Ovary (tissue), 9 donors: ENCODE measurements around the gene OR52E4. TPM values are rescaled to one million over a fixed set of nuclear protein-coding genes. Genes with fewer than 3 reads are reported as not detected.

Experiments
- DNase-seq, 5 donors: peaks; one replicate each; pipeline ENCODE4 v3.0.0-alpha.2; 2019 to 2020
- H3K27ac ChIP-seq, 2 donors: fragments of 200-600 bp; one replicate each; pipeline versions ENCODE4 v1.5.1 to v1.8.0; 2019 to 2022
- H3K27me3 ChIP-seq: fragments of 200-600 bp; one replicate; pipeline ENCODE4 v1.8.0; 2022
- H3K36me3 ChIP-seq: fragments of 200-600 bp; sonication (generic); one replicate; pipeline ENCODE4 v1.5.1; 2019
- H3K4me1 ChIP-seq: one replicate; pipeline ENCODE4 v1.8.1; 2013; ENCODE audit warnings: mild to moderate bottlenecking, moderate library complexity; ENCODE audit not compliant: insufficient read depth
- H3K4me3 ChIP-seq: fragments of 200-600 bp; sonication (generic); one replicate; pipeline ENCODE4 v1.5.1; 2017
- H3K9me3 ChIP-seq, 2 donors: fragments of 200-600 bp in 1 of 2; sonication (generic) in 1 of 2; one replicate each; pipeline versions ENCODE4 v1.5.1 to v1.8.1; 2013 to 2019; ENCODE audit warnings: mild to moderate bottlenecking in 1 of 2, moderate library complexity in 1 of 2
- EP300 ChIP-seq: sonication (generic); formaldehyde crosslinking; IDR thresholded peaks from one replicate; pipeline ENCODE4 v1.6.1; 2017; ENCODE audit warnings: antibody characterized with exemption
- POLR2A ChIP-seq: fragments of 450-650 bp; IDR thresholded peaks from one replicate; pipeline ENCODE4 v1.6.1; 2017; ENCODE audit warnings: antibody characterized with exemption, mild to moderate bottlenecking, moderate library complexity
- WGBS, 3 donors: extraction: QIAGEN DNeasy Blood & Tissue Kit in 1 of 3; methylation state at CpG; one replicate each; pipeline versions ENCODE4 v1.1.5 to v1.1.7; 2013 to 2017; 5-methylcytosine and 5-hydroxymethylcytosine counted together
- intact Hi-C, 4 donors: fragments of 100-400 bp; cut with DNase I; formaldehyde crosslinking; loops; one replicate each; pipeline versions ENCODE4 v1.11.0 to v1.15.1; 2022 to 2023
- polyA plus RNA-seq, 2 donors: library from polyadenylated mRNA; stranded (reverse); fragments of 200-250 nt in 1 of 2; fragments of 350-450 nt in 1 of 2; fragmentation: Illumina TruSeq in 1 of 2; extraction: RNeasy Lipid Tissue Mini Kit (QIAGEN cat#74804) in 1 of 2; gene quantifications; one replicate each; pipeline ENCODE4 v1.2.3, GENCODE V29; 2013 to 2014
- total RNA-seq, 7 donors: library from RNA; depleted of rRNA in 2 of 7; stranded (reverse); fragments of >200 nt in 2 of 7; fragmentation: NEBNext Ultra II Directional in 3 of 7; extraction: Animal tissue kit (Norgen Biotek cat#: 25700) in 3 of 7; gene quantifications; one replicate each; pipeline versions ENCODE4 v1.1.0 to v1.2.4, GENCODE V29; 2016 to 2023
- TF ChIP-seq, protein P1 (sequence below), 3 donors: fragments of 450-650 bp in 2 of 3; fragments of 200-600 bp in 1 of 3; IDR thresholded peaks; one replicate each; pipeline versions ENCODE4 v1.5.1 to v1.8.0; 2016 to 2022; ENCODE audit warnings: antibody characterized with exemption in 3 of 3, mild to moderate bottlenecking in 1 of 3
- donor health status: DM: no; HTN: no; CAD: no; lungs with moderate emphysema.
- donor health status: DM: no; HTN: no; CAD: no.
- donor health status: Bipolar disorder and iron deficiency.
- donor health status: DM: yes; HTN: yes; CAD: no.
- donor health status: DM: no; HTN: no; CAD: no.
- donor health status: DM: yes; HTN: yes; CAD: no.

OR52E4 gene
- total and polyA plus RNA-seq, 9 donors: not detected

DNA sequence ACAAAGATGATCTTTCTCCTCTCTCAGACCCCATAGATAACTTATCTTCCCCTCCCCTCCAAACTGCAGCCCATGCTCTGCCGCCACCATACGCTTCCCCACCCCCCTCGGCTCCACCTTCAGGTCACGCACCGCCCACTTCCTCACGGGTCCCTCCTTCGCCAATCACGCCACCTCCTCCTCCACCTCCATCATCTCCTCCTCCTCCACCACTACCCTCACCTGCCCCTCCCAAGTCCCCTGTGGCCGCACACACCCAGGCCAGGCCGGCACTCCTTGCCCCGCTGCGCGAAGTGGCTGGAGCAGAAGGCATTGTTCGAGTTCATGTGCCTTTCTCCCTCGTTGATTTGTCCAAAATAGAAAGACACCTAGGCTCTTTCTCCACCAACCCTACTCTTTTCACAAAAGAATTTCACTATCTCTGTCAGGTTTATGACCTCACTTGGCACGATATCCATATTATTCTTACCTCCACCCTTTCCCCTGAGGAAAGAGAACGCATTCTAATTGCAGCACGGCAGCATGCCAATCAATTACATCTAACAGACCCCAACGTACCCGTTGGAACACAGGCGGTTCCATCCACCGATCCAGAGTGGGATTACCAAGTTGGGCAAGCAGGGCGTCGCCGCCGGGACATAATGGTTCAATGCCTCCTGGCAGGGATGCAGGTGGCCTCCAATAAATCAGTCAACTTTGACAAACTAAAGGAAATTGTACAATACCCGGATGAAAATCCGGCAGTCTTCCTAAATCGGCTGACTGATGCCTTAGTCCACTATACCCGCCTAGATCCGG, 49.3 kb downstream of the OR52E4 start:
- Histone ChIP-seq H3K27me3 (no peaks in the 10 kb centered on the region), H3K9me3 (peaks cover 0 to 4% of the 10 kb centered on the region in 2 donors), H3K27ac (no peak overlapping the region), H3K36me3 (no peaks in the 10 kb centered on the region), H3K4me1 (no peaks in the 10 kb centered on the region), H3K4me3 (no peak overlapping the region)
- TF ChIP-seq, protein P1, sequence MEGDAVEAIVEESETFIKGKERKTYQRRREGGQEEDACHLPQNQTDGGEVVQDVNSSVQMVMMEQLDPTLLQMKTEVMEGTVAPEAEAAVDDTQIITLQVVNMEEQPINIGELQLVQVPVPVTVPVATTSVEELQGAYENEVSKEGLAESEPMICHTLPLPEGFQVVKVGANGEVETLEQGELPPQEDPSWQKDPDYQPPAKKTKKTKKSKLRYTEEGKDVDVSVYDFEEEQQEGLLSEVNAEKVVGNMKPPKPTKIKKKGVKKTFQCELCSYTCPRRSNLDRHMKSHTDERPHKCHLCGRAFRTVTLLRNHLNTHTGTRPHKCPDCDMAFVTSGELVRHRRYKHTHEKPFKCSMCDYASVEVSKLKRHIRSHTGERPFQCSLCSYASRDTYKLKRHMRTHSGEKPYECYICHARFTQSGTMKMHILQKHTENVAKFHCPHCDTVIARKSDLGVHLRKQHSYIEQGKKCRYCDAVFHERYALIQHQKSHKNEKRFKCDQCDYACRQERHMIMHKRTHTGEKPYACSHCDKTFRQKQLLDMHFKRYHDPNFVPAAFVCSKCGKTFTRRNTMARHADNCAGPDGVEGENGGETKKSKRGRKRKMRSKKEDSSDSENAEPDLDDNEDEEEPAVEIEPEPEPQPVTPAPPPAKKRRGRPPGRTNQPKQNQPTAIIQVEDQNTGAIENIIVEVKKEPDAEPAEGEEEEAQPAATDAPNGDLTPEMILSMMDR (IDR thresholded peaks at IDR 0.05): no peak
- TF ChIP-seq EP300: no peak
- TF ChIP-seq POLR2A: no peak
- WGBS, 3 donors: 87 to 92% (median 92%) methylated on average over 31 of the region's 31 CpGs
- intact Hi-C loops: no loop called here
- DNase-seq: no peak

- TF ChIP-seq, protein P1 (IDR thresholded peaks at IDR 0.05): no peak
- no peak for TF ChIP-seq EP300
- TF ChIP-seq POLR2A: no peak
- no peak for DNase-seq
- no peak overlapping the region for H3K4me3 ChIP-seq
- peaks cover 0 to 4% of the 10 kb centered on the region in 2 donors for H3K9me3 ChIP-seq
- H3K27ac ChIP-seq: no peak overlapping the region
- intact Hi-C loops: no loop called here
- H3K27me3 ChIP-seq: no peaks in the 10 kb centered on the region
- no peaks in the 10 kb centered on the region for H3K4me1 ChIP-seq
- 88 to 94% (median 92%) methylated on average over 19 of the region's 19 CpGs for WGBS, 3 donors
- H3K36me3 ChIP-seq: no peaks in the 10 kb centered on the region
Measured at GRCh38 chr11:5930614-5931013, 50.2 kb downstream of the OR52E4 start.

- DNase-seq: no peak
- no peak overlapping the region for H3K4me3 ChIP-seq
- H3K36me3 ChIP-seq: no peaks in the 10 kb centered on the region
- no peaks in the 10 kb centered on the region for H3K4me1 ChIP-seq
- TF ChIP-seq POLR2A (no peak), EP300 (no peak)
- TF ChIP-seq, protein P1 (IDR thresholded peaks at IDR 0.05): no peak
- no peak overlapping the region for H3K27ac ChIP-seq
- 89 to 95% (median 90%) methylated on average over 8 of the region's 8 CpGs for WGBS, 3 donors
- peaks cover 0 to 4% of the 10 kb centered on the region in 2 donors for H3K9me3 ChIP-seq
- H3K27me3 ChIP-seq: no peaks in the 10 kb centered on the region
- intact Hi-C loops: no loop called here
Measured at GRCh38 chr11:5931061-5931460, 50.6 kb downstream of the OR52E4 start.

DNA sequence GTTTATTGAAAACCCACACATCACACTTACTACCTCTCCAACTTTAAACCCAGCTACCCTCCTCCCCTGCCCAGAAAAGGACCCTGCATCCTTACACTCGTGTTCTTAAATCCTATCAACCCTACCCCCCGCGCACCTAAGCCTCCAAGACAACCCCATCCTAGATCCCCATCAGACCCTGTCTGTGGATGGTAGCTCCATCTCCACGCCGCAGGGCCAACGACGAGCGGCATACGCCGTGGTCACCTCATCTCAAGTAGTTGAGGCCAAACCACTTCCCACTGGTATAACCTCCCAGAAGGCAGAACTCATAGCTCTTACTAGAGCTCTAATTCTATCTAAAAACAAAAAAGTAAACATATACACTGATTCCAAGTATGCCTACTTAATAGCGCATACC, 52.2 kb downstream of the OR52E4 start:
- WGBS, 3 donors: 93 to 96% (median 95%) methylated on average over 11 of the region's 11 CpGs
- intact Hi-C loops: no loop called here
- DNase-seq: no peak
- no peak for TF ChIP-seq EP300
- TF ChIP-seq, protein P1 (IDR thresholded peaks at IDR 0.05): no peak
- TF ChIP-seq POLR2A: no peak
- H3K36me3 ChIP-seq: no peaks in the 10 kb centered on the region
- peaks cover 0 to 4% of the 10 kb centered on the region in 2 donors for H3K9me3 ChIP-seq
- H3K4me1 ChIP-seq: no peaks in the 10 kb centered on the region
- no peak overlapping the region for H3K4me3 ChIP-seq
- no peak overlapping the region for H3K27ac ChIP-seq
- H3K27me3 ChIP-seq: no peaks in the 10 kb centered on the region
